HFF-Myc (cell line): ENCODE measurements around the gene MAP3K3.

Experiments
- DNase-seq: peaks from one replicate; pipeline ENCODE4 v3.0.0-alpha.2; 2011; ENCODE audit warnings: low read depth; ENCODE audit errors: extremely low read depth
- H3K4me3 ChIP-seq: replicated peaks from 2 replicates; pipeline ENCODE4 v1.5.1; 2011; ENCODE audit warnings: low read depth, mild to moderate bottlenecking, control low read depth, low read length
- CTCF ChIP-seq: IDR thresholded peaks from 2 replicates; pipeline ENCODE4 v1.5.1; 2012; ENCODE audit warnings: mild to moderate bottlenecking, low read depth, low read length, control low read depth; ENCODE audit errors: missing control alignments

Gene MAP3K3

GRCh38 chr17:63631062-63631461 lies 8.8 kb downstream of the MAP3K3 start:
- no peak for DNase-seq
- H3K4me3 ChIP-seq: no peak overlapping the region
- TF ChIP-seq CTCF: no peak

DNA sequence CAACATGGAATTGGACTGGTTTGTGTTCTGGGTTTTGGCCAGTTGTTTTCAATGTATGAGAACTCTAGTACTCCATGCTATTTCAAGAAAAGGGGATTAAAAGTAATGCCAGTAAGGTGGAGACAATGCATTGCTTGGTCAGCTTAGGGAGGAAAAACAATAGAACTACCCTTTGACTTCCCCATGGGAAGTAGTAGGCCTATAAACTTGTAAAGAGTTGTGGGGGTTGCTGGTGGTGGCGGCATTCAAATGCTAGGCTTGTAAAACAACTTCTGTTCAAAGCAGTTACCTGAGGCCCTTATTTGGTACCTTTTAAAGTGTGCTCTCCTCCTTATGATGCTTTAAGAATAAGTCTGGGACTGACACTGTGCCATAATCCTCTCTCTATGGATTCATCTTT lies 9.4 kb downstream of the MAP3K3 start:
- no peak for DNase-seq
- TF ChIP-seq CTCF: no peak
- H3K4me3 ChIP-seq: no peak overlapping the region

DNA sequence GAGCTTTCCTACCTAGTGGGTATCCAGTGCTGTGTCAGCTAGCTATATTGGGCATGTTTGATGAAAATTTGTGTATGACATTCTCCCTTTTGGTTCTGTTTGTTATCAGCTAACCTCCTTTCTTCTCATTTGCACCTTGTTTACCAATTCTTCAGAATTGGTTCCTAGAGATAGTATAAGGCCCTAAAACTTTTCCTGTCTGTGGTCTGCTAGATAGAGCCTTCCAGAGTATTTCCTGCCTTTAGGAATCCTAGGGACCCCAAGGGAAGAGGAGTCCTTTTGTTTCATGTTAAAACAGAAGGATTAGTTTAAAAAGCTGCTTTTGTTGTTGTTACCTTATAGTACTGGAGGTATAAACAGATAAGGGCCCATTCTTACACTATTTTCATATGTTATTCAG lies 11.5 kb downstream of the MAP3K3 start:
- no peak for DNase-seq
- H3K4me3 ChIP-seq: no peak overlapping the region
- no peak for TF ChIP-seq CTCF

GRCh38 chr17:63634163-63634562 lies 11.9 kb downstream of the MAP3K3 start:
- DNase-seq: no peak
- TF ChIP-seq CTCF: no peak
- H3K4me3 ChIP-seq: no peak overlapping the region

GRCh38 chr17:63634816-63635215 lies 12.6 kb downstream of the MAP3K3 start:
- no peak overlapping the region for H3K4me3 ChIP-seq
- no peak for TF ChIP-seq CTCF
- DNase-seq: no peak

GRCh38 chr17:63635290-63635689 lies 13.1 kb downstream of the MAP3K3 start:
- no peak for TF ChIP-seq CTCF
- no peak overlapping the region for H3K4me3 ChIP-seq
- DNase-seq: no peak

GRCh38 chr17:63635787-63636186 lies 13.6 kb downstream of the MAP3K3 start:
- DNase-seq: no peak
- no peak overlapping the region for H3K4me3 ChIP-seq
- TF ChIP-seq CTCF: no peak
